ENCODE data around the gene LRP11. TPM values are rescaled to one million over a fixed set of nuclear protein-coding genes. Genes with fewer than 3 reads are reported as not detected.

LRP11 gene
- total and polyA plus RNA-seq, 9 of the 15 experiments (the other 6 are each of a cell fraction or from before 2014, with no cell fraction given): 0.51 to 3.5 (median 2.4) TPM

DNA sequence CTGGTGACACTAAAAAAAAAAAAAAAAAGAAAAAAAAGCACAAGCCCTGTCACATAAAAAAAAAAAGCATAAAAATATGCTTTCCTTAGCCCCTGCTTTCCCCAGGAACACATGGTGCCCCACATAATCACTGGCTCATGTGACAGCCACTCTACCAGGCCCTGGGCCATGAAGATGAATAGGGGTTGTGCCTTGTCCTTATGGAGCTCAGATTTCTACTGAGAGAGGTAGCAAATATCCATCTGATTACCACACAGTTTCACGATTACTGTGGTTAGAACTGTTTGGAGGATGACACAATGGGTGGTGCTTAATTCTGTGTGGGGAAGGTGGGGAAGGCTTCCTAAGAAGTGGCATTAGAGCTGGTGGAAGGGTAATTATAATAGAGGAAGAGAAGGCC is 24.5 kb upstream of the LRP11 start (continued):
- TF ChIP-seq, protein P1, sequence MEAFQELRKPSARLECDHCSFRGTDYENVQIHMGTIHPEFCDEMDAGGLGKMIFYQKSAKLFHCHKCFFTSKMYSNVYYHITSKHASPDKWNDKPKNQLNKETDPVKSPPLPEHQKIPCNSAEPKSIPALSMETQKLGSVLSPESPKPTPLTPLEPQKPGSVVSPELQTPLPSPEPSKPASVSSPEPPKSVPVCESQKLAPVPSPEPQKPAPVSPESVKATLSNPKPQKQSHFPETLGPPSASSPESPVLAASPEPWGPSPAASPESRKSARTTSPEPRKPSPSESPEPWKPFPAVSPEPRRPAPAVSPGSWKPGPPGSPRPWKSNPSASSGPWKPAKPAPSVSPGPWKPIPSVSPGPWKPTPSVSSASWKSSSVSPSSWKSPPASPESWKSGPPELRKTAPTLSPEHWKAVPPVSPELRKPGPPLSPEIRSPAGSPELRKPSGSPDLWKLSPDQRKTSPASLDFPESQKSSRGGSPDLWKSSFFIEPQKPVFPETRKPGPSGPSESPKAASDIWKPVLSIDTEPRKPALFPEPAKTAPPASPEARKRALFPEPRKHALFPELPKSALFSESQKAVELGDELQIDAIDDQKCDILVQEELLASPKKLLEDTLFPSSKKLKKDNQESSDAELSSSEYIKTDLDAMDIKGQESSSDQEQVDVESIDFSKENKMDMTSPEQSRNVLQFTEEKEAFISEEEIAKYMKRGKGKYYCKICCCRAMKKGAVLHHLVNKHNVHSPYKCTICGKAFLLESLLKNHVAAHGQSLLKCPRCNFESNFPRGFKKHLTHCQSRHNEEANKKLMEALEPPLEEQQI (IDR thresholded peaks at IDR 0.05): no peak
- TF ChIP-seq, protein P2, sequence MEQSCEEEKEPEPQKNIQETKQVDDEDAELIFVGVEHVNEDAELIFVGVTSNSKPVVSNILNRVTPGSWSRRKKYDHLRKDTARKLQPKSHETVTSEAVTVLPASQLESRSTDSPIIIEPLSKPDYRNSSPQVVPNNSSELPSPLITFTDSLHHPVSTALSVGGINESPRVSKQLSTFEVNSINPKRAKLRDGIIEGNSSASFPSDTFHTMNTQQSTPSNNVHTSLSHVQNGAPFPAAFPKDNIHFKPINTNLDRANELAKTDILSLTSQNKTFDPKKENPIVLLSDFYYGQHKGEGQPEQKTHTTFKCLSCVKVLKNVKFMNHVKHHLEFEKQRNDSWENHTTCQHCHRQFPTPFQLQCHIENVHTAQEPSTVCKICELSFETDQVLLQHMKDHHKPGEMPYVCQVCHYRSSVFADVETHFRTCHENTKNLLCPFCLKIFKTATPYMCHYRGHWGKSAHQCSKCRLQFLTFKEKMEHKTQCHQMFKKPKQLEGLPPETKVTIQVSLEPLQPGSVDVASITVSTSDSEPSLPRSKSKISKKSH (CRISPR knock-in tag; IDR thresholded peaks at IDR 0.05): no peak
- TF ChIP-seq CCNT2 (IDR thresholded peaks at IDR 0.05; ENCODE audit: borderline replicate concordance, extremely low read depth, insufficient read length, low read depth, low read length) (no peak), ZNF197 (CRISPR knock-in tag; IDR thresholded peaks at IDR 0.05; ENCODE audit: low read depth) (no peak), HBP1 (CRISPR knock-in tag; IDR thresholded peaks at IDR 0.05) (no peak)
- TF ChIP-seq, protein P3, sequence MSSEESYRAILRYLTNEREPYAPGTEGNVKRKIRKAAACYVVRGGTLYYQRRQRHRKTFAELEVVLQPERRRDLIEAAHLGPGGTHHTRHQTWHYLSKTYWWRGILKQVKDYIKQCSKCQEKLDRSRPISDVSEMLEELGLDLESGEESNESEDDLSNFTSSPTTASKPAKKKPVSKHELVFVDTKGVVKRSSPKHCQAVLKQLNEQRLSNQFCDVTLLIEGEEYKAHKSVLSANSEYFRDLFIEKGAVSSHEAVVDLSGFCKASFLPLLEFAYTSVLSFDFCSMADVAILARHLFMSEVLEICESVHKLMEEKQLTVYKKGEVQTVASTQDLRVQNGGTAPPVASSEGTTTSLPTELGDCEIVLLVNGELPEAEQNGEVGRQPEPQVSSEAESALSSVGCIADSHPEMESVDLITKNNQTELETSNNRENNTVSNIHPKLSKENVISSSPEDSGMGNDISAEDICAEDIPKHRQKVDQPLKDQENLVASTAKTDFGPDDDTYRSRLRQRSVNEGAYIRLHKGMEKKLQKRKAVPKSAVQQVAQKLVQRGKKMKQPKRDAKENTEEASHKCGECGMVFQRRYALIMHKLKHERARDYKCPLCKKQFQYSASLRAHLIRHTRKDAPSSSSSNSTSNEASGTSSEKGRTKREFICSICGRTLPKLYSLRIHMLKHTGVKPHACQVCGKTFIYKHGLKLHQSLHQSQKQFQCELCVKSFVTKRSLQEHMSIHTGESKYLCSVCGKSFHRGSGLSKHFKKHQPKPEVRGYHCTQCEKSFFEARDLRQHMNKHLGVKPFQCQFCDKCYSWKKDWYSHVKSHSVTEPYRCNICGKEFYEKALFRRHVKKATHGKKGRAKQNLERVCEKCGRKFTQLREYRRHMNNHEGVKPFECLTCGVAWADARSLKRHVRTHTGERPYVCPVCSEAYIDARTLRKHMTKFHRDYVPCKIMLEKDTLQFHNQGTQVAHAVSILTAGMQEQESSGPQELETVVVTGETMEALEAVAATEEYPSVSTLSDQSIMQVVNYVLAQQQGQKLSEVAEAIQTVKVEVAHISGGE (CRISPR knock-in tag; IDR thresholded peaks at IDR 0.05): no peak
- TF ChIP-seq, protein P4, sequence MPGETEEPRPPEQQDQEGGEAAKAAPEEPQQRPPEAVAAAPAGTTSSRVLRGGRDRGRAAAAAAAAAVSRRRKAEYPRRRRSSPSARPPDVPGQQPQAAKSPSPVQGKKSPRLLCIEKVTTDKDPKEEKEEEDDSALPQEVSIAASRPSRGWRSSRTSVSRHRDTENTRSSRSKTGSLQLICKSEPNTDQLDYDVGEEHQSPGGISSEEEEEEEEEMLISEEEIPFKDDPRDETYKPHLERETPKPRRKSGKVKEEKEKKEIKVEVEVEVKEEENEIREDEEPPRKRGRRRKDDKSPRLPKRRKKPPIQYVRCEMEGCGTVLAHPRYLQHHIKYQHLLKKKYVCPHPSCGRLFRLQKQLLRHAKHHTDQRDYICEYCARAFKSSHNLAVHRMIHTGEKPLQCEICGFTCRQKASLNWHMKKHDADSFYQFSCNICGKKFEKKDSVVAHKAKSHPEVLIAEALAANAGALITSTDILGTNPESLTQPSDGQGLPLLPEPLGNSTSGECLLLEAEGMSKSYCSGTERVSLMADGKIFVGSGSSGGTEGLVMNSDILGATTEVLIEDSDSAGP (CRISPR knock-in tag; IDR thresholded peaks at IDR 0.05): no peak
